GM19043 (cell line): ENCODE measurements around the gene CHRM4.

ENCODE experiments used
- ATAC-seq: cut with Tn5 transposase; IDR thresholded peaks from one replicate; pipeline ENCODE4 v1.9.1; 2021; ENCODE audit warnings: low read depth; ENCODE audit not compliant: unreplicated experiment

Gene CHRM4

GRCh38 chr11:46351606-46352005 lies 40.0 kb downstream of the CHRM4 start:
- no peak for ATAC-seq

- ATAC-seq, result no peak
These were observed 40.4 kb downstream of the CHRM4 start for GRCh38 chr11:46351148-46351547.

- ATAC-seq, result no peak
These were observed 40.9 kb downstream of the CHRM4 start for GRCh38 chr11:46350695-46351094.

- no peak for ATAC-seq
These were observed 42.8 kb downstream of the CHRM4 start for GRCh38 chr11:46348566-46349401.

- no peak for ATAC-seq
These were observed 43.8 kb downstream of the CHRM4 start for GRCh38 chr11:46347637-46348311.

GRCh38 chr11:46346886-46347636 lies 44.5 kb downstream of the CHRM4 start, which contains the start of gene DGKZ:
Gene DGKZ (plus strand): TSS chr11:46347463. CDS start chr11:46347660, 197 bp downstream.
- peak; percentile 51 for ATAC-seq

GRCh38 chr11:46345881-46346484 lies 45.6 kb downstream of the CHRM4 start:
- ATAC-seq, result no peak

- no peak for ATAC-seq
These were observed 46.4 kb downstream of the CHRM4 start for GRCh38 chr11:46345131-46345597.

GRCh38 chr11:46343520-46343919 lies 48.1 kb downstream of the CHRM4 start:
- no peak for ATAC-seq

- ATAC-seq, result no peak
These were observed 49.3 kb downstream of the CHRM4 start for GRCh38 chr11:46342239-46342638.

GRCh38 chr11:46341454-46341853 lies 50.1 kb downstream of the CHRM4 start:
- no peak for ATAC-seq

GRCh38 chr11:46339816-46340215 lies 51.8 kb downstream of the CHRM4 start:
- no peak for ATAC-seq

- ATAC-seq, result no peak
These were observed 52.4 kb downstream of the CHRM4 start for GRCh38 chr11:46338988-46339666.

GRCh38 chr11:46338636-46338987 lies 53.0 kb downstream of the CHRM4 start:
- no peak for ATAC-seq

- no peak for ATAC-seq
These were observed 53.8 kb downstream of the CHRM4 start for GRCh38 chr11:46337626-46338345.

GRCh38 chr11:46336563-46337180 lies 54.9 kb downstream of the CHRM4 start:
- ATAC-seq, result no peak

GRCh38 chr11:46335890-46336562 lies 55.5 kb downstream of the CHRM4 start:
- ATAC-seq, result no peak

- no peak for ATAC-seq
These were observed 56.3 kb downstream of the CHRM4 start for GRCh38 chr11:46335271-46335670.

- no peak for ATAC-seq
These were observed 57.4 kb downstream of the CHRM4 start for GRCh38 chr11:46334211-46334610.
